ENCODE measurements around the gene MPV17. TPM values are rescaled to one million over a fixed set of nuclear protein-coding genes. Genes with fewer than 3 reads are reported as not detected.
"Not testable (repeated sequence)": the region's sequence is repeated elsewhere in the genome, so short reads cannot be mapped to it uniquely, and the experiment has no call there.

The MPV17 gene
- total RNA-seq, 4 donors from 2014 or later, result 51.8 to 87.5 (median 68.4) TPM

DNA sequence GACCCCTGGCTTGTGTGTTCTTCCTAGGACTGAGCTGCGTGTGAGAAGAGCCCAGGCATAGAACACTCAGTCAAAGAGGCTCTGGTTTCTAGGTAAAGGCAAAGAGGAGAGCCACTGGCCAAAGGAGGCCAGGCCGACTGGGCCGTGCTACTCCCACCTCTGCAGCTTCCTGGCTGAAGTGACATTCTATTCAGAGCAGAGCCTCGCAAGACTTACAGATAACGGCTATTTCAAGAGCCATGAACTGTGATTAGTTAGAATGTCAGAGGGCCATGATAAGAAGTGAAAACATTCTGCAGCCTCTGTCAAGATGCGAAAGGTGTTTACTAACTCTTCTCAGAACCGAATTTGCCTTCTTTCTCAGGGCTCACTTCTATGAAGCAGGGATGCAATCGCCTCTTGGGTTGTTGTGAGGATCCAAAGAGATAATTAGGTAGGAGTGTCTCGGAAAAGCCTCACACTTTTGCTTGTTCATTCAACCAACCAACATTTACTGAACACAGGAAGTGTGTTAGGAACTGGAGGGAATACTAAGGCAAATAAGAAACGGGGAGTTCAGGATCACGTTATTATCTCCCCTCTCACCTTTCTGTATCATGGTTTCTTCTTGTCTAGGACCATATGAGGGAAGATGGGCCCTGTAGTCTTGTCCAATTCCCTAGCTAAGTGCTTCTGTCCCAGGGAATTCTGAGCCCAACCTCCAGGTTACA is 51.1 kb downstream of the MPV17 start:
- Histone ChIP-seq H3K9me3 (no peaks in the 10 kb centered on the region), H3K4me3 (no peak overlapping the region), H3K4me1 (no peaks in the 10 kb centered on the region), H3K27ac (no peak overlapping the region), H3K36me3 (no peaks in the 10 kb centered on the region), H3K27me3 (peaks cover 28% of the 10 kb centered on the region)
- no peak for DNase-seq (ENCODE audit: low spot score in 2 of 2)
- TF ChIP-seq POLR2AphosphoS5 (IDR thresholded peaks at IDR 0.05) (no peak), POLR2A (IDR thresholded peaks at IDR 0.05) (no peak), EP300 (IDR thresholded peaks at IDR 0.05) (no peak)
- TF ChIP-seq, protein P1, sequence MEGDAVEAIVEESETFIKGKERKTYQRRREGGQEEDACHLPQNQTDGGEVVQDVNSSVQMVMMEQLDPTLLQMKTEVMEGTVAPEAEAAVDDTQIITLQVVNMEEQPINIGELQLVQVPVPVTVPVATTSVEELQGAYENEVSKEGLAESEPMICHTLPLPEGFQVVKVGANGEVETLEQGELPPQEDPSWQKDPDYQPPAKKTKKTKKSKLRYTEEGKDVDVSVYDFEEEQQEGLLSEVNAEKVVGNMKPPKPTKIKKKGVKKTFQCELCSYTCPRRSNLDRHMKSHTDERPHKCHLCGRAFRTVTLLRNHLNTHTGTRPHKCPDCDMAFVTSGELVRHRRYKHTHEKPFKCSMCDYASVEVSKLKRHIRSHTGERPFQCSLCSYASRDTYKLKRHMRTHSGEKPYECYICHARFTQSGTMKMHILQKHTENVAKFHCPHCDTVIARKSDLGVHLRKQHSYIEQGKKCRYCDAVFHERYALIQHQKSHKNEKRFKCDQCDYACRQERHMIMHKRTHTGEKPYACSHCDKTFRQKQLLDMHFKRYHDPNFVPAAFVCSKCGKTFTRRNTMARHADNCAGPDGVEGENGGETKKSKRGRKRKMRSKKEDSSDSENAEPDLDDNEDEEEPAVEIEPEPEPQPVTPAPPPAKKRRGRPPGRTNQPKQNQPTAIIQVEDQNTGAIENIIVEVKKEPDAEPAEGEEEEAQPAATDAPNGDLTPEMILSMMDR (IDR thresholded peaks at IDR 0.05), result no peak
- 74% methylated on average over 11 of the region's 11 CpGs for WGBS

DNA sequence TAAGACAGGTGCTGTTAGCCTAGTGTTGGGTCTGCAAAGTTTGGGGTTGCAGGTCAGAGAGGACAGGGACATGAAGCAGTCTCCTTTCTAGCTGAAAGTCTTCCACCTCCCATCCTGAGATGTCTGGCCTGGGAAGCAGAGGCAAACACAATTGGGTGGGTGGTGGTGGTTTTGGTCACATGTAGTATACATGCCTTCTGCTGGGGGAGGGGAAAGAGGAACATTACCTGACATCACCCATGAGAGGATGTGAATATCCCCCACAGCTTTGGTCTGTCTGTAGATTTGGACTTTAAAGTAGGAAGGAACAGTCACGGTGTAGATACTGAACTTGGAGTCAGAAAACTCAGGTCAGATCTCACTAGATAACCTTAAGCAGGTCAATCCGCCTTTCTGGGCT is 52.2 kb downstream of the MPV17 start:
- H3K27me3 ChIP-seq, result peaks cover 34% of the 10 kb centered on the region
- no peaks in the 10 kb centered on the region for H3K9me3 ChIP-seq
- DNase-seq (ENCODE audit: low spot score in 2 of 2), result no peak
- no peak for TF ChIP-seq EP300 (IDR thresholded peaks at IDR 0.05)
- no peak for TF ChIP-seq POLR2AphosphoS5 (IDR thresholded peaks at IDR 0.05)
- TF ChIP-seq POLR2A (IDR thresholded peaks at IDR 0.05), result no peak
- TF ChIP-seq, protein P1 (IDR thresholded peaks at IDR 0.05), result no peak
- H3K27ac ChIP-seq, result no peak overlapping the region
- H3K4me3 ChIP-seq, result no peak overlapping the region
- H3K4me1 ChIP-seq, result no peaks in the 10 kb centered on the region
- no peaks in the 10 kb centered on the region for H3K36me3 ChIP-seq
- WGBS, result 65% methylated on average over 2 of the region's 2 CpGs

DNA sequence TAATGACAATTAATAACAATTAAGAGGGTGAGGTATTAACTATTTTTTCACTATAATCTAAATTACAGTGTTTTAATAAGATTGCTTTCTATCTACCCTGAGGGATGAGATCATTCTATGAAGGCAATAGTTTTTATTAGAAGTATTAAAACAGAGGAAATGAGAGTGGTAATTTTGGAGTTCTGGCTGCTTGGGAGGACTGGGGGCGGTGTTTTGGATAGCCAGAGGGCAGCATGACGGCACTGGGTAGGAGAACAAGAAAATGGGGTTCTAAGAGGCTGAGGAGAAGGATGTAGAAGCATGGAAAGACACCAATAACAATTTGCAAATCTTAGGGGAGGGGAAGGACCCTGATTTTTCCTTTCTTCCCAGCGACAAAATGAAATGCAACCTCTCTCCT is 52.8 kb downstream of the MPV17 start:
- Histone ChIP-seq H3K27ac (no peak overlapping the region), H3K4me1 (peaks cover 2% of the 10 kb centered on the region), H3K27me3 (peaks cover 34% of the 10 kb centered on the region), H3K4me3 (no peak overlapping the region), H3K36me3 (no peaks in the 10 kb centered on the region), H3K9me3 (no peaks in the 10 kb centered on the region)
- no peak for DNase-seq (ENCODE audit: low spot score in 2 of 2)
- WGBS, result 55% methylated on average over 3 of the region's 3 CpGs
- TF ChIP-seq POLR2AphosphoS5 (IDR thresholded peaks at IDR 0.05) (no peak), EP300 (IDR thresholded peaks at IDR 0.05) (no peak), POLR2A (IDR thresholded peaks at IDR 0.05) (no peak)
- TF ChIP-seq, protein P1 (IDR thresholded peaks at IDR 0.05), result no peak

DNA sequence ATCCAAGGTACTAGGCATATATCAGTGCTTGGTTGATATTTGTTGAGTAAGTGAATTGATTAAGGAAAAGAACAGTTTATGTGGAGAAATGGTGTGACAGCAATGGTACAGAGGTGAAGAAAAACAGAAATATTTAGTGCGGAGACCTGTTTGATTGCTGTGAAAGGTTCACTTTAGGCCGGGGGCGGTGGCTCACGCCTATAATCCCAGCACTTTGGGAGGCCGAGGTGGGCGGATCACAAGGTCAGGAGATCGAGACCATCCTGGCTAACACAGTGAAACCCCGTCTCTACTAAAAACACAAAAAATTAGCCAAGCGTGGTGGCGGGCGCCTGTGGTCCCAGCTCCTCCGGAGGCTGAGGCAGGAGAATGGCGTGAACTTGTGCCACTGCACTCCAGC is 54.6 kb downstream of the MPV17 start:
- WGBS, result 93% methylated on average over 13 of the region's 13 CpGs

DNA sequence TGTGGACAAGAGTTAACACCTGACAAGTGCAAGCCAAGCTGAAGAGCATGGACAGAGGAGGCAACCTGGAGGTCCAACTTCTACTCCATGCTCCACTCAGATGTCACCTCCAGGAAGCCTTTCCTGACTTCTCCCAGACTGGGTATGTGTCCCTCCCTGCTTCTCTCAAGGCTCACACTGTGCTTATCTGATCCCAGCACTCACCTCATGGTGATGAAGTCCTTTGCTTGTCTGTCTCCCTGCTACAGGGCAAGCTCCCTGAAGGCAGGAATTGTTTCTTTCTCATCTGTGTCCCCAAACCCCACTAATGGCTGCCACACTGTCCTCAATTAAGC is 57.4 kb downstream of the MPV17 start:
- Histone ChIP-seq H3K4me1 (peaks cover 38% of the 10 kb centered on the region), H3K27me3 (peaks cover 78% of the 10 kb centered on the region)

More for the DNA sequence above, 54.6 kb downstream of the MPV17 start:
- not testable (repeated sequence) for H3K36me3 ChIP-seq; H3K27ac ChIP-seq; H3K9me3 ChIP-seq; DNase-seq (ENCODE audit: low spot score in 2 of 2); H3K4me3 ChIP-seq
- H3K4me1 ChIP-seq, result peaks cover 20% of the 10 kb centered on the region
- H3K27me3 ChIP-seq, result peaks cover 50% of the 10 kb centered on the region

More for the DNA sequence above, 57.4 kb downstream of the MPV17 start:
- TF ChIP-seq EP300 (IDR thresholded peaks at IDR 0.05) (no peak), POLR2A (IDR thresholded peaks at IDR 0.05) (no peak), POLR2AphosphoS5 (IDR thresholded peaks at IDR 0.05) (no peak)
- TF ChIP-seq, protein P1 (IDR thresholded peaks at IDR 0.05), result no peak
- H3K9me3 ChIP-seq, result no peaks in the 10 kb centered on the region
- H3K36me3 ChIP-seq, result no peaks in the 10 kb centered on the region
- no peak for DNase-seq (ENCODE audit: low spot score in 2 of 2)
- H3K27ac ChIP-seq, result no peak overlapping the region
- H3K4me3 ChIP-seq, result no peak overlapping the region

All from suprapubic skin (tissue), 4 donors.